Heart left ventricle (tissue), 16 donors: ENCODE results near the gene LRRIQ1. TPM values are rescaled to one million over a fixed set of nuclear protein-coding genes. Genes with fewer than 3 reads are reported as not detected.

Experiments used
- ATAC-seq, 4 donors: fragments of 200-7000 bp; cut with Tn5 transposase; one replicate each; pipeline ENCODE4 v1.9.1; 2020 to 2022; ENCODE audit warnings: moderate library complexity in 4 of 4, mild to moderate bottlenecking in 3 of 4, moderate number of reproducible peaks in 1 of 4
- DNase-seq, 5 donors: peaks; one replicate each; pipeline ENCODE4 v3.0.0-alpha.2; 2020
- H3K27ac ChIP-seq, 12 donors: fragments of 200-600 bp; sonication (generic) in 4 of 12; one replicate each; pipeline versions ENCODE4 v1.5.0 to v1.8.0; 2016 to 2022; ENCODE audit warnings: mild to moderate bottlenecking in 2 of 12
- H3K27me3 ChIP-seq, 9 donors: fragments of 200-600 bp; sonication (generic) in 2 of 9; one replicate each; pipeline versions ENCODE4 v1.5.1 to v1.8.0; 2016 to 2022; ENCODE audit warnings: mild to moderate bottlenecking in 3 of 9
- H3K36me3 ChIP-seq, 9 donors: fragments of 200-600 bp; sonication (generic) in 2 of 9; one replicate each; pipeline versions ENCODE4 v1.5.0 to v1.8.0; 2018 to 2022; ENCODE audit warnings: mild to moderate bottlenecking in 2 of 9
- H3K4me1 ChIP-seq, 12 donors: fragments of 200-600 bp; sonication (generic) in 4 of 12; one replicate each; pipeline versions ENCODE4 v1.5.0 to v1.8.0; 2016 to 2022; ENCODE audit warnings: mild to moderate bottlenecking in 3 of 12
- H3K4me3 ChIP-seq, 12 donors: fragments of 200-600 bp; sonication (generic) in 4 of 12; one replicate each; pipeline versions ENCODE4 v1.5.0 to v1.8.0; 2017 to 2022; ENCODE audit warnings: mild to moderate bottlenecking in 9 of 12, moderate library complexity in 4 of 12
- H3K9me3 ChIP-seq, 12 donors: fragments of 200-600 bp; sonication (generic) in 4 of 12; one replicate each; pipeline versions ENCODE4 v1.5.0 to v1.8.0; 2016 to 2022; ENCODE audit warnings: mild to moderate bottlenecking in 1 of 12
- POLR2A ChIP-seq, 2 donors: fragments of 450-650 bp; IDR thresholded peaks; one replicate each; pipeline ENCODE4 v1.6.1; 2017; ENCODE audit warnings: antibody characterized with exemption in 2 of 2, mild to moderate bottlenecking in 2 of 2, moderate library complexity in 2 of 2
- WGBS, 4 donors: extraction: QIAGEN DNeasy Blood & Tissue Kit in 2 of 4; methylation state at CpG; one replicate each; pipeline versions ENCODE4 v1.1.5 to v1.1.7; 2013 to 2018; 5-methylcytosine and 5-hydroxymethylcytosine counted together
- intact Hi-C, 10 donors: fragments of 100-400 bp; cut with DNase I; formaldehyde crosslinking; loops; one replicate each; pipeline versions ENCODE4 v1.11.1 to v1.14.2; 2022
- polyA plus RNA-seq, 2 donors: library from polyadenylated mRNA; stranded (reverse); fragments of 200-250 nt; gene quantifications; one replicate each; pipeline ENCODE4 v1.2.3, GENCODE V29; 2013
- total RNA-seq, 9 donors: library from RNA; depleted of rRNA in 2 of 9; stranded (reverse); fragments of >200 nt in 2 of 9; fragmentation: NEBNext Ultra II Directional in 3 of 9; extraction: Animal tissue kit (Norgen Biotek cat#: 25700) in 3 of 9; gene quantifications; one replicate each; pipeline versions ENCODE4 v1.1.0 to v1.2.4, GENCODE V29; 2016 to 2023
- TF ChIP-seq, protein P1 (sequence below), 12 donors: fragments of 200-600 bp; sonication (generic) in 4 of 12; IDR thresholded peaks; one replicate each; pipeline versions ENCODE4 v1.5.0 to v1.8.0; 2018 to 2022; ENCODE audit warnings: antibody characterized with exemption in 12 of 12, mild to moderate bottlenecking in 5 of 12
- donor health status: ischemic (EF 13 %, LVEDD 7.1; RV severe dilation, severe dysfunction).
- donor health status: healthy with polysubstance abuse.
- donor health status: DM: no; HTN: yes; CAD: no.
- donor health status: DM: no; HTN: no; CAD: no.
- donor health status: ischemic (EF 25% LVEDD 6.9; RV normal size, moderate dysfunction).
- donor health status: ischemic (EF 25% LVEDD 5.7; RV mildly dilated, moderate dysfunction).
- donor health status: healthy.
- donor health status: DM: yes; HTN: yes; CAD: no.
- donor health status: ischemic (EF 35%, LVEDD 5.7; RV mildly dilated, moderate dysfunction).
- donor health status: nonischemic (EF 11% LVEDD 7.7; RV severe dilation, severe dysfunction).
- donor health status: DM: yes; HTN: yes; CAD: no.
- donor health status: PGD.
- donor health status: ischemic (EF 29% LVEDD 5.4; RV normal size, mild dysfunction).
- donor health status: nonischemic (EF 23%, LVEDD 6.1; RV moderate dilation, normal function).

LRRIQ1 gene
- total and polyA plus RNA-seq, 11 donors = 0.04 to 0.72 (median 0.41) TPM; not detected in 3

DNA sequence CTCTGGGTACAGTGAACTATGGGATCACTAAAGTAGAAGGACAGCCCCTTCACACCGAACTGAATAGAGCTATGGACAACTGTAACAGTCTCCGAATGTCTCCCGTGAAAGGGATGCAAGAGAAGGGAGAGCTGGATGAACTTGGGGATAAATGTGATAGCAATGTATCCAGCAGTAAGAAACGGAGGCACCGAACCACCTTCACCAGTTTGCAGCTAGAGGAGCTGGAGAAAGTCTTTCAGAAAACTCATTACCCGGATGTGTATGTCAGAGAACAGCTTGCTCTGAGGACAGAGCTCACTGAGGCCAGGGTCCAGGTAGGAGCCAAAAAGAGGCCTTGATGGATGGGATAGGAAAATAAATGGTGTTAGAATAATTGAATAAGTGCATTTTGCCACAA, 247.4 kb downstream of the LRRIQ1 start:
- DNase-seq (peak in 1 of 5 donors; percentile 5), ATAC-seq (no peak)
- Histone ChIP-seq H3K4me3 (no peak overlapping the region), H3K27me3 (peaks cover 21 to 92% (median 63%) of the 10 kb centered on the region in 9 donors), H3K4me1 (peaks cover 0 to 22% (median 12%) of the 10 kb centered on the region in 12 donors), H3K36me3 (no peaks in the 10 kb centered on the region), H3K9me3 (peaks cover 0 to 4% (median 0%) of the 10 kb centered on the region in 12 donors), H3K27ac (no peak overlapping the region)
- TF ChIP-seq POLR2A (IDR thresholded peaks at IDR 0.05) = no peak
- TF ChIP-seq, protein P1, sequence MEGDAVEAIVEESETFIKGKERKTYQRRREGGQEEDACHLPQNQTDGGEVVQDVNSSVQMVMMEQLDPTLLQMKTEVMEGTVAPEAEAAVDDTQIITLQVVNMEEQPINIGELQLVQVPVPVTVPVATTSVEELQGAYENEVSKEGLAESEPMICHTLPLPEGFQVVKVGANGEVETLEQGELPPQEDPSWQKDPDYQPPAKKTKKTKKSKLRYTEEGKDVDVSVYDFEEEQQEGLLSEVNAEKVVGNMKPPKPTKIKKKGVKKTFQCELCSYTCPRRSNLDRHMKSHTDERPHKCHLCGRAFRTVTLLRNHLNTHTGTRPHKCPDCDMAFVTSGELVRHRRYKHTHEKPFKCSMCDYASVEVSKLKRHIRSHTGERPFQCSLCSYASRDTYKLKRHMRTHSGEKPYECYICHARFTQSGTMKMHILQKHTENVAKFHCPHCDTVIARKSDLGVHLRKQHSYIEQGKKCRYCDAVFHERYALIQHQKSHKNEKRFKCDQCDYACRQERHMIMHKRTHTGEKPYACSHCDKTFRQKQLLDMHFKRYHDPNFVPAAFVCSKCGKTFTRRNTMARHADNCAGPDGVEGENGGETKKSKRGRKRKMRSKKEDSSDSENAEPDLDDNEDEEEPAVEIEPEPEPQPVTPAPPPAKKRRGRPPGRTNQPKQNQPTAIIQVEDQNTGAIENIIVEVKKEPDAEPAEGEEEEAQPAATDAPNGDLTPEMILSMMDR (IDR thresholded peaks at IDR 0.05) = no peak
- 41 to 51% (median 44%) methylated on average over 6 of the region's 6 CpGs for WGBS, 4 donors
- intact Hi-C loops = no loop called here

Other genes with a start within 250 kb of the LRRIQ1 start
- not detected for gene SLC6A15, start 123.6 kb upstream of the LRRIQ1 start, total RNA-seq
- gene SLC6A15, start 123.6 kb upstream of the LRRIQ1 start, polyA plus RNA-seq = not detected
- gene TSPAN19, start 74 bp upstream of the LRRIQ1 start, total RNA-seq = under 1 TPM in 2 of 9 donors, not detected in 7; 0.39 to 0.47 TPM
- gene TSPAN19, start 74 bp upstream of the LRRIQ1 start, polyA plus RNA-seq = under 1 TPM in 1 of 2 donors, not detected in 1; 0.11 TPM
- not detected for gene ALX1, start 243.9 kb downstream of the LRRIQ1 start, total RNA-seq
- not detected for gene ALX1, start 243.9 kb downstream of the LRRIQ1 start, polyA plus RNA-seq